Mesenchymal stem cell (in vitro differentiated cells and primary cell): ENCODE measurements around the gene PKMYT1.
A peak's percentile ranks its signal among the peaks of the same experiment; 100 is the strongest.
"Not testable (repeated sequence)": the region's sequence is repeated elsewhere in the genome, so short reads cannot be mapped to it uniquely, and the experiment has no call there.

Experiments used
- DNase-seq: peaks from one replicate; pipeline ENCODE4 v3.0.0-alpha.2; 2013
- H2AFZ ChIP-seq: one replicate; pipeline ENCODE4 v1.6.1; 2013; ENCODE audit warnings: low read depth, mild to moderate bottlenecking, control low read depth, inconsistent platforms, low read length, moderate library complexity
- H2AK5ac ChIP-seq: 2 replicates; pipeline ENCODE4 v1.6.1; 2013; ENCODE audit warnings: low read length, moderate library complexity, mild to moderate bottlenecking, inconsistent platforms; ENCODE audit not compliant: severe bottlenecking
- H2BK120ac ChIP-seq: one replicate; pipeline ENCODE4 v1.6.1; 2013; ENCODE audit warnings: low read depth, mild to moderate bottlenecking, inconsistent platforms, low read length, moderate library complexity
- H2BK12ac ChIP-seq, 2 experiments: one replicate each; pipeline ENCODE4 v1.6.1; 2013; ENCODE audit warnings: inconsistent platforms in 2 of 2, low read length in 2 of 2, mild to moderate bottlenecking in 2 of 2, moderate library complexity in 2 of 2, control low read depth in 1 of 2
- H2BK15ac ChIP-seq: one replicate; pipeline ENCODE4 v1.6.1; 2013; ENCODE audit warnings: mild to moderate bottlenecking, low read depth, inconsistent platforms; ENCODE audit not compliant: poor library complexity, severe bottlenecking
- H2BK5ac ChIP-seq: 2 replicates; pipeline ENCODE4 v1.6.1; 2013; ENCODE audit warnings: low read depth, mild to moderate bottlenecking, low read length, control low read depth, inconsistent platforms; ENCODE audit not compliant: poor library complexity, severe bottlenecking
- H3K14ac ChIP-seq, 2 experiments: one replicate each; pipeline ENCODE4 v1.6.1; 2013; ENCODE audit warnings: inconsistent platforms in 2 of 2, low read length in 2 of 2, control low read depth in 1 of 2, mild to moderate bottlenecking in 1 of 2, moderate library complexity in 1 of 2
- H3K18ac ChIP-seq, 2 experiments: one replicate each; pipeline ENCODE4 v1.6.1; 2013; ENCODE audit warnings: inconsistent platforms in 2 of 2, low read length in 2 of 2, control low read depth in 1 of 2, low read depth in 1 of 2, mild to moderate bottlenecking in 1 of 2
- H3K23ac ChIP-seq, 2 experiments: one replicate each; pipeline ENCODE4 v1.6.1; 2013; ENCODE audit warnings: inconsistent platforms in 2 of 2, low read length in 2 of 2, mild to moderate bottlenecking in 2 of 2, moderate library complexity in 2 of 2, control low read depth in 1 of 2
- H3K27ac ChIP-seq: 2 replicates; pipeline ENCODE4 v1.5.1; 2013; ENCODE audit warnings: mild to moderate bottlenecking, moderate library complexity, low read length, control low read depth, inconsistent platforms; ENCODE audit not compliant: poor library complexity, severe bottlenecking
- H3K27me3 ChIP-seq, 2 experiments: 2 replicates each; pipeline versions ENCODE4 v1.6.1 to v1.7.0; 2013; ENCODE audit warnings: low read length in 2 of 2, mild to moderate bottlenecking in 2 of 2, moderate library complexity in 2 of 2, control low read depth in 1 of 2, inconsistent platforms in 1 of 2; ENCODE audit not compliant: control insufficient read depth in 1 of 2, insufficient read depth in 1 of 2
- H3K36me3 ChIP-seq, 2 experiments: 2 replicates each; pipeline versions ENCODE4 v1.6.1 to v1.7.0; 2013; ENCODE audit warnings: low read length in 2 of 2, control low read depth in 1 of 2, inconsistent platforms in 1 of 2, low read depth in 1 of 2, mild to moderate bottlenecking in 1 of 2; ENCODE audit not compliant: insufficient read depth in 2 of 2, control insufficient read depth in 1 of 2
- H3K4ac ChIP-seq, 2 experiments: one replicate each; pipeline ENCODE4 v1.6.1; 2013; ENCODE audit warnings: inconsistent platforms in 2 of 2, low read length in 2 of 2, mild to moderate bottlenecking in 2 of 2, moderate library complexity in 2 of 2, control low read depth in 1 of 2, low read depth in 1 of 2
- H3K4me1 ChIP-seq: 2 replicates; pipeline ENCODE4 v1.6.1; 2013; ENCODE audit warnings: low read depth, low read length, control low read depth; ENCODE audit not compliant: control insufficient read depth, insufficient read depth
- H3K4me2 ChIP-seq: 2 replicates; pipeline ENCODE4 v1.6.1; 2013; ENCODE audit warnings: low read length, mild to moderate bottlenecking, inconsistent platforms; ENCODE audit not compliant: poor library complexity, severe bottlenecking
- H3K4me3 ChIP-seq, 2 experiments: 2 replicates each; pipeline versions ENCODE4 v1.5.1 to v1.7.0; 2013; ENCODE audit warnings: low read length in 2 of 2, mild to moderate bottlenecking in 2 of 2, control low read depth in 1 of 2, low read depth in 1 of 2; ENCODE audit not compliant: insufficient read depth in 1 of 2
- H3K79me1 ChIP-seq: replicated peaks from 2 replicates; pipeline ENCODE4 v1.6.1; 2013; ENCODE audit warnings: mild to moderate bottlenecking, control low read depth, low read length, inconsistent platforms; ENCODE audit not compliant: poor library complexity, severe bottlenecking
- H3K9ac ChIP-seq: 2 replicates; pipeline ENCODE4 v1.7.0; 2013; ENCODE audit warnings: mild to moderate bottlenecking, low read length, moderate library complexity
- H3K9me3 ChIP-seq: 2 replicates; pipeline ENCODE4 v1.7.0; 2013; ENCODE audit warnings: mild to moderate bottlenecking, low read length; ENCODE audit not compliant: control insufficient read depth
- H4K8ac ChIP-seq: one replicate; pipeline ENCODE4 v1.6.1; 2013; ENCODE audit warnings: inconsistent platforms, mild to moderate bottlenecking, low read length, moderate library complexity
- H4K91ac ChIP-seq: one replicate; pipeline ENCODE4 v1.6.1; 2013; ENCODE audit warnings: mild to moderate bottlenecking, low read length, inconsistent platforms
- WGBS: methylation state at CpG from one replicate; pipeline ENCODE4 v1.1.7; 2013; ENCODE audit warnings: mixed read lengths; 5-methylcytosine and 5-hydroxymethylcytosine counted together

Gene PKMYT1

GRCh38 chr16:2949705-2950352, 30.4 kb downstream of the PKMYT1 start:
- H3K27ac ChIP-seq: no peak overlapping the region
- H4K91ac ChIP-seq: no peak overlapping the region
- H3K4me2 ChIP-seq: no peak overlapping the region
- H3K14ac ChIP-seq: no peak overlapping the region
- H3K4me3 ChIP-seq: no peak overlapping the region
- H2BK120ac ChIP-seq: no peak overlapping the region
- no peak overlapping the region for H2BK15ac ChIP-seq
- H3K4ac ChIP-seq: no peak overlapping the region
- H3K79me1 ChIP-seq: peaks cover 2% of the 10 kb centered on the region
- H3K36me3 ChIP-seq: peaks cover 29 to 30% of the 10 kb centered on the region in 2 experiments
- H2BK5ac ChIP-seq: no peak overlapping the region
- no peak for DNase-seq
- no peak overlapping the region for H4K8ac ChIP-seq
- 96% methylated on average over 19 of the region's 19 CpGs for WGBS
- H3K9ac ChIP-seq: no peak overlapping the region
- no peaks in the 10 kb centered on the region for H3K9me3 ChIP-seq
- H2BK12ac ChIP-seq: no peak overlapping the region
- H3K23ac ChIP-seq: no peak overlapping the region
- no peak overlapping the region for H3K18ac ChIP-seq
- peaks cover 2% of the 10 kb centered on the region for H3K4me1 ChIP-seq
- H2AK5ac ChIP-seq: no peak overlapping the region
- no peak overlapping the region for H2AFZ ChIP-seq
- peaks cover 0 to 23% of the 10 kb centered on the region in 2 experiments for H3K27me3 ChIP-seq

GRCh38 chr16:2948807-2949704, 31.2 kb downstream of the PKMYT1 start:
- WGBS: 95% methylated on average over 35 of the region's 36 CpGs
- Histone ChIP-seq H2AK5ac (no peak overlapping the region), H3K4me3 (no peak overlapping the region), H3K4me2 (no peak overlapping the region), H2BK120ac (no peak overlapping the region), H3K14ac (no peak overlapping the region), H3K9ac (no peak overlapping the region), H3K23ac (peak overlapping the region in 1 of 2 experiments; percentile 48), H3K4ac (no peak overlapping the region), H3K36me3 (peaks cover 31 to 34% of the 10 kb centered on the region in 2 experiments), H3K27me3 (peaks cover 0 to 15% of the 10 kb centered on the region in 2 experiments), H3K4me1 (peaks cover 2% of the 10 kb centered on the region), H2BK5ac (no peak overlapping the region), H4K8ac (no peak overlapping the region), H2BK12ac (no peak overlapping the region), H3K18ac (no peak overlapping the region), H3K27ac (no peak overlapping the region), H3K79me1 (peaks cover 2% of the 10 kb centered on the region), H3K9me3 (no peaks in the 10 kb centered on the region), H4K91ac (no peak overlapping the region), H2BK15ac (no peak overlapping the region), H2AFZ (no peak overlapping the region)
- DNase-seq: no peak

GRCh38 chr16:2946649-2947048, 33.6 kb downstream of the PKMYT1 start:
- WGBS: over 99% methylated on average over 4 of the region's 4 CpGs

GRCh38 chr16:2943716-2944115, 36.5 kb downstream of the PKMYT1 start:
- not testable (repeated sequence) for H2BK120ac ChIP-seq, H2AK5ac ChIP-seq, H3K4me2 ChIP-seq, H3K4ac ChIP-seq, H3K9me3 ChIP-seq, H3K14ac ChIP-seq, H3K4me1 ChIP-seq, H2BK15ac ChIP-seq, H2BK5ac ChIP-seq, H3K23ac ChIP-seq, H2AFZ ChIP-seq, H3K79me1 ChIP-seq, H3K18ac ChIP-seq, H3K4me3 ChIP-seq, H3K27me3 ChIP-seq, H3K27ac ChIP-seq, DNase-seq, H4K8ac ChIP-seq, H3K9ac ChIP-seq, H4K91ac ChIP-seq, H2BK12ac ChIP-seq
- H3K36me3 ChIP-seq: peaks cover 48 to 73% of the 10 kb centered on the region in 2 experiments
- WGBS: 96% methylated on average over 10 of the region's 12 CpGs

More at GRCh38 chr16:2946649-2947048, 33.6 kb downstream of the PKMYT1 start:
- Histone ChIP-seq H3K27ac (no peak overlapping the region), H3K4me2 (no peak overlapping the region), H3K36me3 (peaks cover 48 to 57% of the 10 kb centered on the region in 2 experiments), H3K9ac (no peak overlapping the region), H4K8ac (no peak overlapping the region), H3K27me3 (no peaks in the 10 kb centered on the region), H3K79me1 (peaks cover 3% of the 10 kb centered on the region), H3K23ac (no peak overlapping the region), H3K4me1 (peaks cover 3% of the 10 kb centered on the region), H2BK15ac (no peak overlapping the region), H3K14ac (no peak overlapping the region), H2AFZ (no peak overlapping the region), H3K18ac (no peak overlapping the region), H2AK5ac (no peak overlapping the region), H2BK5ac (no peak overlapping the region), H2BK12ac (no peak overlapping the region), H4K91ac (no peak overlapping the region), H3K4me3 (no peak overlapping the region), H3K4ac (no peak overlapping the region), H3K9me3 (no peaks in the 10 kb centered on the region), H2BK120ac (no peak overlapping the region)
- no peak for DNase-seq
